Neural crest cell (in vitro differentiated cells): ENCODE data around the gene ZNF423. TPM values are rescaled to one million over a fixed set of nuclear protein-coding genes. Genes with fewer than 3 reads are reported as not detected.
A peak's percentile ranks its signal among the peaks of the same experiment; 100 is the strongest.

ENCODE experiments used
- DNase-seq: peaks from one replicate; pipeline ENCODE4 v3.0.0; 2021; ENCODE audit warnings: low read depth, mixed read lengths, low spot score
- H3K27ac Mint-ChIP-seq: one replicate; pipeline ENCODE4 v1.8.0; 2021; ENCODE audit warnings: mild to moderate bottlenecking, mixed read lengths; ENCODE audit not compliant: unreplicated experiment
- H3K27me3 Mint-ChIP-seq: 2 replicates; pipeline ENCODE4 v1.8.0; 2021; ENCODE audit warnings: low read depth, mild to moderate bottlenecking, mixed read lengths
- H3K36me3 Mint-ChIP-seq: 2 replicates; pipeline ENCODE4 v1.8.0; 2021; ENCODE audit warnings: low read depth, mild to moderate bottlenecking, mixed read lengths
- H3K4me1 Mint-ChIP-seq: 2 replicates; pipeline ENCODE4 v1.8.0; 2021; ENCODE audit warnings: mixed read lengths
- H3K4me3 Mint-ChIP-seq: one replicate; pipeline ENCODE4 v1.8.0; 2021; ENCODE audit warnings: mild to moderate bottlenecking, mixed read lengths
- H3K9me3 Mint-ChIP-seq: 2 replicates; pipeline ENCODE4 v1.8.0; 2021; ENCODE audit warnings: mixed read lengths
- CTCF ChIP-seq: fragments of 200-600 bp; sonication (generic); conservative IDR thresholded peaks from 2 replicates; pipeline ENCODE4 v1.5.0; 2021; ENCODE audit warnings: antibody characterized with exemption, mild to moderate bottlenecking
- total RNA-seq: library from RNA; stranded (reverse); gene quantifications from 2 replicates; pipeline ENCODE4 v1.2.1, GENCODE V29; 2021

ZNF423 gene
- total RNA-seq, 1 donor from 2014 or later = 55.4 TPM

- peak overlapping the region; percentile 40 for H3K4me3 Mint-ChIP-seq
- no peak for TF ChIP-seq CTCF
- H3K36me3 Mint-ChIP-seq = no peaks in the 10 kb centered on the region
- H3K27me3 Mint-ChIP-seq = peaks cover 3% of the 10 kb centered on the region
- H3K9me3 Mint-ChIP-seq = no peaks in the 10 kb centered on the region
- H3K27ac Mint-ChIP-seq = peak overlapping the region; percentile 59
- peaks cover 73% of the 10 kb centered on the region for H3K4me1 Mint-ChIP-seq
- no peak for DNase-seq
Observed at GRCh38 chr16:49440156-49441065, 415.5 kb downstream of the ZNF423 start.

GRCh38 chr16:49439676-49440075 is 416.2 kb downstream of the ZNF423 start:
- Mint-ChIP-seq H3K27me3 (peaks cover 3% of the 10 kb centered on the region), H3K9me3 (no peaks in the 10 kb centered on the region), H3K4me3 (peak overlapping the region; percentile 17), H3K27ac (peak overlapping the region; percentile 15), H3K4me1 (peaks cover 73% of the 10 kb centered on the region), H3K36me3 (no peaks in the 10 kb centered on the region)
- TF ChIP-seq CTCF = no peak
- DNase-seq = no peak

- DNase-seq = peak; percentile 13
- Mint-ChIP-seq H3K9me3 (no peaks in the 10 kb centered on the region), H3K27me3 (peaks cover 3% of the 10 kb centered on the region), H3K4me1 (peaks cover 69% of the 10 kb centered on the region), H3K4me3 (peak overlapping the region; percentile 17), H3K27ac (no peak overlapping the region), H3K36me3 (no peaks in the 10 kb centered on the region)
- no peak for TF ChIP-seq CTCF
Observed at GRCh38 chr16:49439050-49439449, 416.9 kb downstream of the ZNF423 start.

Other genes starting within 250 kb of the ZNF423 start
- 19.5 and 20.6 TPM in 2 replicates for gene CNEP1R1, start 169.1 kb upstream of the ZNF423 start, total RNA-seq
- 25.4 and 29.5 TPM in 2 replicates for gene HEATR3, start 209.9 kb upstream of the ZNF423 start, total RNA-seq